Fibroblast of skin of abdomen (primary cell): ENCODE data around the gene SYDE1.

ENCODE experiments used
- DNase-seq: peaks from one replicate; pipeline ENCODE4 v3.0.0-alpha.2; 2013

The SYDE1 gene

GRCh38 chr19:15108845-15109767 is 1.9 kb downstream of the SYDE1 start:
- DNase-seq, result no peak

DNA sequence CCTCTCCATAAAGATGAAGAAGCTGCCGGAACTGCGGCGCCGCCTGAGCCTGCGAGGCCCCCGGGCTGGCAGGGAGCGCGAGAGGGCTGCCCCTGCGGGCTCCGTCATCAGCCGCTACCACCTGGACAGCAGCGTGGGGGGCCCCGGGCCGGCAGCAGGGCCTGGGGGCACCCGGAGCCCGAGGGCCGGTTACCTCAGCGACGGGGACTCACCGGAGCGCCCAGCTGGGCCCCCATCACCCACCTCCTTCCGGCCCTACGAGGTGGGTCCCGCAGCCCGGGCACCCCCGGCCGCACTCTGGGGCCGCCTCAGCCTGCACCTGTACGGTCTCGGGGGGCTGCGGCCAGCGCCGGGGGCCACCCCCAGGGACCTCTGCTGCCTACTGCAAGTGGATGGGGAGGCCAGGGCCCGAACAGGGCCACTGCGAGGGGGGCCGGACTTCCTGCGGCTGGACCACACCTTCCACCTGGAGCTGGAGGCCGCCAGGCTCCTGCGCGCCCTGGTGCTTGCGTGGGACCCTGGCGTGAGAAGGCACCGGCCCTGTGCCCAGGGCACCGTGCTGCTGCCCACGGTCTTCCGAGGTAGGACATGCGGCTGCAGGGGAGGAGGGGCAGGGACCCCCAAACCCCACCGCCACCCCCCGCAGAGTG is 2.7 kb downstream of the SYDE1 start:
- no peak for DNase-seq

GRCh38 chr19:15110418-15110815 is 3.2 kb downstream of the SYDE1 start:
- DNase-seq, result no peak

- DNase-seq, result no peak
Observed at GRCh38 chr19:15111758-15112157, 4.6 kb downstream of the SYDE1 start.

DNA sequence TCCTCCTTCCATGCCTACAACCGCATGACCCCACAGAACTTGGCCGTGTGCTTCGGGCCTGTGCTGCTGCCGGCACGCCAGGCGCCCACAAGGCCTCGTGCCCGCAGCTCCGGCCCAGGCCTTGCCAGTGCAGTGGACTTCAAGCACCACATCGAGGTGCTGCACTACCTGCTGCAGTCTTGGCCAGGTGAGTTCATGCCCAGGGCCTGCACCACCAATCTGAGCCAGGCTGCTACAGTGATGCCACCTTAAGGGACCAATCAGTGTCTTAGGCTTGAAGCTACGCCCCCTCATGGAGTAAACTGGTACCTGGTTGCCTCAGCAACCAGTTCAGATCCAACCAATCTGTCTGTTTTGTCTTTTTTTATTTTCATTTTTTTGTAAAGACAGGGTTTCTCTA is 5.2 kb downstream of the SYDE1 start:
- DNase-seq, result no peak

- no peak for DNase-seq
Observed at GRCh38 chr19:15113245-15114152, 6.3 kb downstream of the SYDE1 start.

DNA sequence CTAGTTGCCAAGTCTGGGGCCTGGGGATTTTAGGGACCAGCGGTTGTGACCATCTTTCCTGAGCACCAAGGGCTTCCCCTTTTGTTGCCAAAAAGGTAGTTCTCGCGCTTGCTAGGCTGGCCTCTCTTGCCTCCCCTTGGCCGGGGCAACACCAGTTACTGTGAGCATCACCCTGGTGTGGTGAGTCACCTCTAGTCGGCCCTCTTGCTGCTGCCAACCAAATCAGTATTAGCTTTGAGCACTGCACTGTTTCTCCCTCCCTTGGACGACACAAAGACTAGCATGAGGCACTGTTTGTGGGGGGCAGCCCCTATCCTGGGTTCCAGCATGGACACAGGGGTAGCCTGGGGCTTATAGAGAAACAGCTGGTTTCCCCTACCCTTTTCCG is 6.9 kb downstream of the SYDE1 start:
- no peak for DNase-seq

- peak; percentile 23 for DNase-seq
Observed at GRCh38 chr19:15115080-15115479, 7.9 kb downstream of the SYDE1 start.

DNA sequence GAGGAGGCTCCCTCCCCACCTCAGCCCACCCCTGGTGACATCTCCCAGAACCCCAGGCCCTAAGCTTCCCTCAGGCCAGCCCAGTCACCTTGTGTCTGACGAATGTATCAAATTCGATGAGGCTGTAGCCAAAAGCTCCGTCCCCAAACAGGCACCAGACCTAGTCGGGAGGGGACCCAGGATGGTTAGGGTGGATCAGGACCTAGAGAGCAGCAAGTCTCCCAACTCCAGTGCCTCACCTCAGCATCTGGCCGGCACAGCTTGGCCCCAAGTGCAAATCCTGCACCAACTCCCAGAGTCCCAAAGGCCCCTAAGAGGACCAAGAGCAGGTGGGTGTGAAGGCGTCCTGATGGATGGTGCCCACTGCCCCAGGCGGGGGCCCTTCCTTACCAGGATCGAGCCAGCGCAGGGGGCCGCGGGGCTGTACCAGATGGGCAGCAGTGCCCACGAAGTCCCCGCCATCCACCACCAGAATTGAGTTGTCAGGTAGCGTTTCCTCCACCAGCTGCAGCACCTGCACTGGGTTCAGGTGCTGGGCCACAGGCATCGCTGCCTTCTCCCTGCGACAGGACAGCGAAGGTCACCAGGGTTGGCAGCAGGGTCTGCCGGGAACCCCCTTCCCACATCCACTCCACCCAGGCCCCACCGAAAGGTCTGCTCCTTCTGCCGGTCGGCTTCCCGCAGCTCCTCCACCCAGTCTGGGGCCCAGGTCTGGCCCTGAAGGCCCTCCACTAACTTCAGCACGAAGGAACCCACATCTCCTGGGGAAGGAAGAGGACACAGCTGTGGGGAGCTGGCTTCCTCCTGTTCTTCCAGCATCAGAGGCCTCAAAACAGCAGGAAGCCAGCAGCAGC is 8.8 kb downstream of the SYDE1 start:
- DNase-seq, result no peak

DNA sequence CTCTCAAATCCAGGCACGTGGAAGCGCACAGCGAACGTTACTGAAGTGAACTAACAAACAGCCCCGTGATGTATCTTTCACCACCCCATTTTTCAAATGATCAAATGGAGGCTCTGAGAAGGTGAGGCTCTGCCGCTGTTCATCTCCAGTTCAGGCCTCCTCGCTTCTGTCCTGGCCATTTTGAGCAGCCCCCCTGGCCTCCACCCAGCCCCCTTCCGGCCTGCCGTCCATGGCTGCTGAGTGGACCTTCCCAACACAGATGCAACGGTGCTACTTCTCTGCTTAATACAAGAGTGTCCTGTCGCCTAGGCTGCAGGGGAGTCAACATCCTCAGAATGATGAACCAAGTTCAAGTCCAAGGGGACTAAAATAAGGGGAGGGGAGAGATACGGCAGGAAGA is 9.7 kb downstream of the SYDE1 start:
- DNase-seq, result no peak

DNA sequence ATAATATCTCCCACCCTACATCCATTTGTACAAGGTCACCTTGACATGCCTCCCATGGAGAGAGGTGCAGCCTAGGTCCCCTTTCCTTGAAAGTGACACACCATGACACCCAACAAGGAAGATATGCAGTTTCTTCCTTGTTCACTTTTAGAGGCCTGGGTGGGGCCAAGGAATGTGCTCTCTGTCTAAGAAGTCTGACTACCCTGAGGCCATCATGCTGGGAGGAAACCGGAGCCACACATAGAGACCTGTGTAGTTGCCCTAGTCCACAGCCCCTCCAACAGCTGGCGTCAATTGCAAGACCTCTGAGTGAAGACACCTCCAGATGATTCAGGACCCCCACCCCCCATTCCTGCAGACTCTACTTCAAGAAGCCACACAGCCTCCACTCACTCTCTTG is 11.0 kb downstream of the SYDE1 start:
- DNase-seq, result no peak

DNA sequence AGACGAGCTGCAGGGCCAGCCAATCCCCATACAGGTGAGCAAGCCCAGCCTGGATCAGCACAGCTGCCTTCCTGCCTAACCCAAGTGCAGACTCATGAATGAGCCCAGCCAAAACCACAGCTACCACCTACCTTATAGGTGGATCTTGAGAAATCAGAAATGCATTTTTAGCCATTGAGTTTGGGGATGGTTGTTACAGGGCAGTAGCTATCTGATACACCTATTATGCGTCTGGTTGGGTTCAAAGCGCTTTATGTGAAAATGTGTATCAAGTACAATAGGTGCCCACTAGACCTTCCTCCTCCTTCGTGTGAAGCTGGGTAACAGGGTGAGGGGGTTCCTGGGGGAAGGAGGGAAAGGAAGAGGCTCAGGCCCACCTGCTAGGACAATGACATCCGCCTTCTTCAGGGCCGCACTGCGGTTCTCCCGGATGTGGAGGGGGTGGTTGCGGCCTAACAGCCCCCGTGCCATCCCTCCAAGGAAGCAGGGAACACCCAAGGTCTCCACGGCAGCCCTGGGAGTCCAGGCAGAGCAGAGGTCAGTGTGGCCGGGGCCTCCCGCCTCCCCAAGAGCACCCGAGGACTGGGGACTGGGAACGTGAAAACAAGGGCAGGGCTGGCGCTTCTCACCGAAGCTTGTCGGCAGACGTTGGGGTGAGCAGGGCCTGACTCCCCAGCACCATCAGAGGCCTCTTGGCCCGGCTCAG is 11.7 kb downstream of the SYDE1 start:
- no peak for DNase-seq

DNA sequence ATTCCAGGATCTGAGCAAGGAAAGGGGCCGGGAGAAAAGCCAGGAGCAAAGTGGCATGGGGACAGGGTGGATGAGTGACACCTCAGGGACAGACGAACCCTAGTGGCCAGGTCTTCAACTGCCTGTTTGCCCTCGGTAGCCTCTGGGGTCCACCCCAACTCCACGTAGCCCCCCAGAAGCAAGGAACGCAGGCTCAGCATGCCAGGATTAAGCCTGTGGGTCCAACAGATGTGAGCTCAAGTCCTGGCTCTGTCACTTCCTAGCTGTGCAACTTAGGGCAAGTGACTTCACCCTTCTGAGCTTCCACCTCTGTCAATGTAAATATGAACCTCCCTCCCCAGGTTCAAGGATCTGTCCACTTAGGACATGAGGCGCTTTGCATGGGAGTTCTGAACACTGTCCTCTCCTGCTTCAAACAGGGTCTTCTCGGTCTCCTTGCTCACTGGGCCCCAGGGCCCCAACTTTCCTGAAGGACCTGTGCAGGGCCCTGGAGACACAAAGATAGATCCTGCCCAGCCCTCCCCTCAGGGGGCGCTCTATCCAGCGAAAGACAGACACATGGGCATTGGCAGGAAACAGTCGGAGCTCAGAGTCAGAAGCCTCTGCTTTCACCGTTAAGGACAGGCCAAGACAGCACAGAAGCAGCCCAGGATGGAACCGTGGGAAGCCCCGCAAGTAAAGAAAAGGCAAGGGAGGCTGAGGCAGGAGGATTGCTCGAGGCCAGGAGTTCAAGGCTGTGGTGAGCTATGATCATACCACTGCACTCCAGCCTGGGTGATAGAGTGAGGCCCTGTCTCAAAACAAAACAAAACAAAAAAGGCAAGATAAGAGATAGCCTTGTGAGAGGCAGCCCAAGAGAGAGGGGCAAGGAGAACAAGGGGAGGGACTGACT is 13.2 kb downstream of the SYDE1 start:
- no peak for DNase-seq

- no peak for DNase-seq
Observed at GRCh38 chr19:15122331-15123030, 15.3 kb downstream of the SYDE1 start.

DNA sequence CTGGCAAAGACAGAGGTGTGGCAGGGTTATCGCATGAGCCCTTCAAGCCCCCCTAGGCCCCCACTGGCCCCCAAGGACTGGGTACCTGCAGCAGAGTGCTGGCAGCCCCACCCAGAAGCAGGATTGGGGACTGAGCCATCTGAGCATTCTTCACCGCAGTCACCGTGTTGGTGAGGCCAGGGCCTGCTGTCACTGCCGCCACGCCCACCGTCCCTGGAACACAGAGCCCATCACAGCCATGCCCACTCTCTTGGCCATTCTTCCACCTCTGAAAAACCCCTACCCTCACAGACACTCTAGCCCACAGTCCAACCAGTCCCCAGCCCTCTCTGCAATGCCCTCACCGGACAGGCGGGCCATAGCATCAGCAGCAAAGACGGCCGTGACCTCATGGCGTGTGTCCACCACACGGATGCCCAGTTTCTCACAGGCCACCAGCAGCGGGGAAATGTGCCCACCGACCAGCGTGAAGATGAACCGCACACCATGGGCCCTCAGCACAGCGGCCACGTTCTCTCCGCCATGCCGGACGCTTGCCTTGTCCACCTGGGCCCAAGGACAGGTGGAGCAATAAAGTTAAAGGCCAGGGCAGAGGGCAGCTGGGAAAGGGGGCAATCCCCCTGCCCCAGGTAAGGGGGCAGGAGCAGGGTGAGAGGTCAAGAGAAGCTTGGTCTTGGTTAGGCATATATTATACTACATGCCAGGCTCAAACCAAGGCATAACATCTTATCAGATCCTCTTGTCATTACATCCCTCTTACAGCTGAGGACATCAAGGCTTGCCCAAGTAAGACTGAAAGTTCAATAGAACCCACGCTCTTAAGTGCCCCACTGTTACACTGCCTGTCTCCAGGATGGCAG is 16.1 kb downstream of the SYDE1 start:
- no peak for DNase-seq

GRCh38 chr19:15123900-15124299 is 16.7 kb downstream of the SYDE1 start:
- DNase-seq, result no peak

GRCh38 chr19:15124572-15125231 is 17.5 kb downstream of the SYDE1 start:
- no peak for DNase-seq
